ENCODE data around the gene TMUB2. TPM values are rescaled to one million over a fixed set of nuclear protein-coding genes. Genes with fewer than 3 reads are reported as not detected.
A peak's percentile ranks its signal among the peaks of the same experiment; 100 is the strongest.
"Not testable (repeated sequence)": the region's sequence is repeated elsewhere in the genome, so short reads cannot be mapped to it uniquely, and the experiment has no call there.

Gene TMUB2
- total RNA-seq, 2 experiments from 2014 or later, result 31.4 to 34.1 TPM

DNA sequence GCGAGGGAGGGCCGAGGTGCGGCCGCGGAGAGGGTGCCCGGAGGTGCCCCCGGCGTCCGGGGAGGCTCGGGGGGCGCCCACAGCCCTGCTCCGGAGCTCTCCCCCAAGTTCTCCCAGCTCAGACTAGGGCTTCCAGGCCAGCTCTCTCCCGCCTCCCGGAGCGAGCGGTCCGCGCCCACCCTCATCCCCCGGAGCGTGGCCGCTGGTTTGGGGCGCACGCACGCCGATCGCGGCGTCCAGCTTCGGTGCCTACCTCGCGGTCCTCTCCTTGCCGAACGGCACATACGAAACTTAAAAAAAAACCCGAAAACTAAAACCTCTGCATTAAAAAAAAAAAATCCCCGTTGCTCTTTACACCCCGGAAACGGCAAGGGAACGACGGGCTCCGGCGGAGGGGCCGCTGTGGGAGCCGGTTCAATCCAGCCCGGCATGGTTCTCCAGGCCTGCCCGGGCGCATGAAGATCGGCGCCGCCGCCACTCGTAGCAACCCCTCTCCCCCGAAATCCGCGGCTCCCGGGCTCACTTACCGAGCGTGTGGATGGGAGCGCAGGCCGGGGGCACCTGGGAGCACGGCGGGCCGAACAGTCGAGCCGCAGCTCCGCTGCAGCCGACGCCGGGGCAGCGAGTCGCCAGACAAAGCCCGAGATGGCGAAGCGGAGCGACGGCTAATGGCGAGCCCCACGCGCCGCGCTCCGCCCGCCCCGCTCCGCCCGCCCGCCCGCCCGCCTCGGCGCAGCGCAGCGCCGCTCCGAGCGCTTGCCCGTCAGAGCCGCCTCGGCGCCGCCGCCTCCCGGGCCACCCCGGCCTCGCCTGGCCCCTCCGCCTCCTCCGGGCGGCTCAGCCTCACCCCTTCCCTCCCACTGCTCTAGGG, 33.7 kb downstream of the TMUB2 start:
- Mint-ChIP-seq H3K9me3 (ENCODE audit: low read depth) (no peaks in the 10 kb centered on the region), H3K36me3 (peaks cover 21% of the 10 kb centered on the region), H3K4me3 (peak overlapping the region; percentile 90), H3K27me3 (no peaks in the 10 kb centered on the region), H3K27ac (peak overlapping the region; percentile 94), H3K4me1 (peaks cover 24% of the 10 kb centered on the region)
- CTCF ChIA-PET, result interaction anchor here (0.9 to 6.3 kb wide), 17 partner anchors 10 to 125 kb away, joined by 3 to 74 read pairs (median 6); partner anchors contain the start of genes GRN, HDAC5 and TMUB2
- DNase-seq (peak; percentile 78), ATAC-seq (peak; percentile 14)

- no peaks in the 10 kb centered on the region for H3K27me3 Mint-ChIP-seq
- peak; percentile 25 for ATAC-seq
- CTCF ChIA-PET, result interaction anchor here (0.7 to 6.3 kb wide), 19 partner anchors 10 to 234 kb away, joined by 3 to 74 read pairs (median 5); partner anchors contain the start of genes GRN, TMEM101 and TMUB2
- H3K4me1 Mint-ChIP-seq, result peaks cover 16% of the 10 kb centered on the region
- H3K36me3 Mint-ChIP-seq, result peaks cover 12% of the 10 kb centered on the region
- DNase-seq, result peak; percentile 80
- H3K9me3 Mint-ChIP-seq (ENCODE audit: low read depth), result no peaks in the 10 kb centered on the region
- peak overlapping the region; percentile 89 for H3K27ac Mint-ChIP-seq
- peak overlapping the region; percentile 90 for H3K4me3 Mint-ChIP-seq
These were observed 34.5 kb downstream of the TMUB2 start for GRCh38 chr17:44221084-44221861.

- peak overlapping the region; percentile 90 for H3K4me3 Mint-ChIP-seq
- peaks cover 7% of the 10 kb centered on the region for H3K36me3 Mint-ChIP-seq
- H3K27ac Mint-ChIP-seq, result peak overlapping the region; percentile 89
- CTCF ChIA-PET, result interaction anchor here (0.7 to 6.3 kb wide), 20 partner anchors 9 to 233 kb away, joined by 3 to 74 read pairs (median 4); partner anchors contain the start of genes GRN, TMEM101 and TMUB2
- no peaks in the 10 kb centered on the region for H3K9me3 Mint-ChIP-seq (ENCODE audit: low read depth)
- DNase-seq (no peak), ATAC-seq (no peak)
- H3K4me1 Mint-ChIP-seq, result peaks cover 11% of the 10 kb centered on the region
- no peaks in the 10 kb centered on the region for H3K27me3 Mint-ChIP-seq
These were observed 35.0 kb downstream of the TMUB2 start for GRCh38 chr17:44221862-44222111.

DNA sequence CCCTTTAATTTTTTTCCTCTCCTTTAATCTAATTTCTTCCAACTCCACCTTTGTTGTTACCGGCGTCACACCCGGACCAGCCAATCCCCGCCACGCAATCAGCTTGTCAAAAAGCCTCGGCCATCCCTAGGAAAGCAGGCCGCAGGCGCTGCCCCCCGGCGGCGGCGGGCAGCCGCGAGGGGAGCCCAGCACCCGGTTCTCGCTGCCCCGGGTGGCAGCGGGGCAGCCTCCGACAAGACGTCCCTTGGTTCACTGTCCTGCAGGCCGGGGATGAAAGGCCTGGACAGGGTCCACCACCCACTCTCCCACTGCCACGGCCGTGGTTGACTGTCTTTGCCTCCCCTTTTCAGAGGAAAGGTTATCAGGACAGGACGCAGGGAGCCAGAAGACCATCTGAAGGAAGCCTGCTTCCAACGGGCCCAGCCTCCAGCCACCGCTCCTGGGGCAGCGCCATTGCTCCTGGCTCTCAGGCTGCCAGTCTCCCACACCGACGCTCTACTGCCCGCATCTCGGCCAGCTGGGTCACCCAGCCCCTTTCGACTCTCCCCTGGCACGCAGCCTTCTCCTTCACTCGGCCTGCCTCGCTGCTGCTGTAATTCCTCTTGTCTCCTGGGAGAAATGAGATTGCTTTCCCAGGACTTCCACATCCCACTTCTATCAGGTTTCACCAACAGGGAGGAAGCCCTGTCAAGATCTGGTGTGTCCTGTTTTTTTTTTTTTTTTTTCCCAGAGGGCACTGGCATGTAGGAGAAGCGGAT, 35.5 kb downstream of the TMUB2 start:
- DNase-seq, result peak; percentile 61
- H3K4me1 Mint-ChIP-seq, result peaks cover 8% of the 10 kb centered on the region

GRCh38 chr17:44223541-44224071, 36.8 kb downstream of the TMUB2 start:
- ATAC-seq, result no peak
- CTCF ChIA-PET, result interaction anchor here (0.8 to 6.3 kb wide), 2 partner anchors 14 to 122 kb away, joined by 4 to 74 read pairs; no protein-coding TSS in a partner anchor

More for the DNA sequence above, 35.5 kb downstream of the TMUB2 start:
- no peaks in the 10 kb centered on the region for H3K27me3 Mint-ChIP-seq
- CTCF ChIA-PET, result interaction anchor here (0.7 to 6.3 kb wide), 20 partner anchors 8 to 233 kb away, joined by 3 to 74 read pairs (median 4); partner anchors contain the start of genes GRN, TMEM101 and TMUB2
- no peaks in the 10 kb centered on the region for H3K9me3 Mint-ChIP-seq (ENCODE audit: low read depth)
- H3K4me3 Mint-ChIP-seq, result peak overlapping the region; percentile 90
- peaks cover 4% of the 10 kb centered on the region for H3K36me3 Mint-ChIP-seq
- peak overlapping the region; percentile 89 for H3K27ac Mint-ChIP-seq
- no peak for ATAC-seq

GRCh38 chr17:44229090-44229489, 42.3 kb downstream of the TMUB2 start:
- H3K27me3 Mint-ChIP-seq, result peaks cover 2% of the 10 kb centered on the region
- H3K4me3 Mint-ChIP-seq, result no peak overlapping the region
- no peaks in the 10 kb centered on the region for H3K4me1 Mint-ChIP-seq
- no peaks in the 10 kb centered on the region for H3K9me3 Mint-ChIP-seq (ENCODE audit: low read depth)
- no peaks in the 10 kb centered on the region for H3K36me3 Mint-ChIP-seq
- DNase-seq, result no peak
- CTCF ChIA-PET, result interaction anchor here (0.7 to 1.5 kb wide), 3 partner anchors 11 to 49 kb away, joined by 3 to 6 read pairs (median 5); no protein-coding TSS in a partner anchor
- no peak for ATAC-seq
- H3K27ac Mint-ChIP-seq, result no peak overlapping the region

More at GRCh38 chr17:44223541-44224071, 36.8 kb downstream of the TMUB2 start:
- no peaks in the 10 kb centered on the region for H3K9me3 Mint-ChIP-seq (ENCODE audit: low read depth)
- H3K4me3 Mint-ChIP-seq, result no peak overlapping the region
- H3K4me1 Mint-ChIP-seq, result peaks cover 8% of the 10 kb centered on the region
- H3K36me3 Mint-ChIP-seq, result no peaks in the 10 kb centered on the region
- no peak overlapping the region for H3K27ac Mint-ChIP-seq
- H3K27me3 Mint-ChIP-seq, result no peaks in the 10 kb centered on the region
- no peak for DNase-seq

DNA sequence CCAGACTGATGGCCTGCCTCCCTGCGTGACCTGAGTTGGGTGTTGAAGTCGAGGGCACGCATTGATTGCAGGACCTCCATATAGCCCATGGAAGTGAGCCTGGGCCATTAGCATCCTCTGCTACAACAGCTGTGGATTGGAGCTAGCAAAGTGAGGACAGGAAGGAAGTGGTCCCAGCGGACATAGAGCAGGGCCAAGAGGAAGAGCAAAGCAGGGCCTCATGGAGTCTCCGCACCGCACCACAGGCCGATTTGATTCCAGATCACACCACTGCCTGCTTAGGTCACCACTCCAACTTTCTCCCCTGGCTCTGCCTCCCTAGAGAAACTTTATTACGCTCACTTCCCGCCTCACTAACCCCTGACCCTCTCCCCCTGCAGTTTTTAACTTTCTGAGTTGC, 43.4 kb downstream of the TMUB2 start:
- Mint-ChIP-seq H3K36me3 (no peaks in the 10 kb centered on the region), H3K4me3 (no peak overlapping the region), H3K27ac (no peak overlapping the region), H3K27me3 (peaks cover 2% of the 10 kb centered on the region), H3K9me3 (ENCODE audit: low read depth) (no peaks in the 10 kb centered on the region), H3K4me1 (peaks cover 4% of the 10 kb centered on the region)
- ATAC-seq (no peak), DNase-seq (no peak)
- CTCF ChIA-PET, result interaction anchor here (1.2 to 1.5 kb wide), 2 partner anchors 9 to 21 kb away, joined by 6 to 7 read pairs; no protein-coding TSS in a partner anchor

DNA sequence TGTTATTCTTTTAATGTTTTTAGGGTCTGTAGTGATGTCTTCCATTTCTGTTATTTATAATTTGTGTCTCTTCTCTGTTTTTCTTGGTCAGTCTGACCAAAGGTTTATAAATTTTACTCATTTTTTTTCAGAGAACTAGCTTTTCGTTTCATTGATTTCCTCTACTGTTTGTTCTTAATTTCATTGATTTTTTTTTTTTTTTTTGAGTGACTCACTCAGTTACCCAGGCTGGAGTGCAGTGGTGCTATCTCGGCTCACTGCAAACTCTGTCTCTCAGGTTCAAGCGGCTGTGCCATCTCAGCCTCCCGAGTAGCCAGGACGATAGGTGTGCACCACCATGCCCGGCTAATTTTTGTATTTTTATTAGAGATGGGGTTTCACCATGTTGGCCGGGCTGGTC, 45.3 kb downstream of the TMUB2 start:
- Mint-ChIP-seq H3K27me3 (peaks cover 2% of the 10 kb centered on the region), H3K36me3 (no peaks in the 10 kb centered on the region)

GRCh38 chr17:44233582-44233981, 46.8 kb downstream of the TMUB2 start:
- CTCF ChIA-PET, result no interaction called here
- Mint-ChIP-seq H3K4me3 (no peak overlapping the region), H3K27me3 (peaks cover 2% of the 10 kb centered on the region), H3K4me1 (peaks cover 11% of the 10 kb centered on the region), H3K36me3 (no peaks in the 10 kb centered on the region), H3K9me3 (ENCODE audit: low read depth) (no peaks in the 10 kb centered on the region), H3K27ac (no peak overlapping the region)
- ATAC-seq (no peak), DNase-seq (no peak)

More for the DNA sequence above, 45.3 kb downstream of the TMUB2 start:
- no peak for DNase-seq
- H3K4me1 Mint-ChIP-seq, result peaks cover 11% of the 10 kb centered on the region
- H3K9me3 Mint-ChIP-seq (ENCODE audit: low read depth), result no peaks in the 10 kb centered on the region
- H3K4me3 Mint-ChIP-seq, result no peak overlapping the region
- ATAC-seq, result no peak
- no peak overlapping the region for H3K27ac Mint-ChIP-seq
- CTCF ChIA-PET, result interaction anchor here (1.9 kb wide), 1 partner anchor 22 kb away, joined by 5 read pairs; no protein-coding TSS in a partner anchor

- ATAC-seq (no peak), DNase-seq (no peak)
- no peak overlapping the region for H3K27ac Mint-ChIP-seq
- H3K36me3 Mint-ChIP-seq, result no peaks in the 10 kb centered on the region
- CTCF ChIA-PET, result no interaction called here
- no peak overlapping the region for H3K4me3 Mint-ChIP-seq
- no peaks in the 10 kb centered on the region for H3K9me3 Mint-ChIP-seq (ENCODE audit: low read depth)
- H3K27me3 Mint-ChIP-seq, result peaks cover 2% of the 10 kb centered on the region
- H3K4me1 Mint-ChIP-seq, result peaks cover 11% of the 10 kb centered on the region
These were observed 48.8 kb downstream of the TMUB2 start for GRCh38 chr17:44235583-44235936.

DNA sequence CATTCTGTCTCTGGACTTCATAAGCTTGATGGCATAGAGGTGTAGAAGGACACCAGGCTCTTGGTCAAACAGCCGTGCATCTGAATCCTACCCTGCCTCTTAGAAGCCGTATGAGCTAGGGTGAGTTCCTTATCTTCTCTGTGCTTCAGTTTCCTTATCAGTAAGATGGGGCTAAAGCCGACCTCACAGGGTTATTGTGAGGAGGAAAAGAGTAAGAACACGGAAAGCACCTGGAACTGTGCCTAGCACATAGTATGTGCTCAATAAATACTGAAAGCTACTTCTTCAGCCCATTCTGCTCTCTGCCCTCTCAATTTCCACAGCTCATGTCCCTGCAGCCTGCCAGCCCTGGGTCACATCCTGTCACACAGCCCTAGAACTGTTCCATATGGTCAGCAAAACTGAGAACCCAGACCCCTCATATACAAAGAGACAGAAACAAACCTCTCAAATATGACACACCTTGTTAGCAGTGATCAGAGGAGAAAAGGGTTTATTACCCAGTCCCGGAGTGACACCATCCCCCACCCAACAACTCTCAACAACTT, 49.7 kb downstream of the TMUB2 start:
- no peak overlapping the region for H3K4me3 Mint-ChIP-seq
- H3K27ac Mint-ChIP-seq, result no peak overlapping the region
- no peaks in the 10 kb centered on the region for H3K9me3 Mint-ChIP-seq (ENCODE audit: low read depth)
- DNase-seq (no peak), ATAC-seq (no peak)
- H3K4me1 Mint-ChIP-seq, result peaks cover 11% of the 10 kb centered on the region
- H3K27me3 Mint-ChIP-seq, result peaks cover 2% of the 10 kb centered on the region
- CTCF ChIA-PET, result interaction anchor here (0.9 to 1.0 kb wide), 3 partner anchors 10 to 109 kb away, joined by 3 to 4 read pairs (median 3); partner anchors contain the start of gene GRN
- H3K36me3 Mint-ChIP-seq, result no peaks in the 10 kb centered on the region

- H3K36me3 Mint-ChIP-seq; H3K9me3 Mint-ChIP-seq (ENCODE audit: low read depth); DNase-seq; H3K27me3 Mint-ChIP-seq; H3K27ac Mint-ChIP-seq; ATAC-seq; CTCF ChIA-PET; H3K4me3 Mint-ChIP-seq: not testable (repeated sequence)
- peaks cover 11% of the 10 kb centered on the region for H3K4me1 Mint-ChIP-seq
These were observed 51.1 kb downstream of the TMUB2 start for GRCh38 chr17:44237886-44238285.
